Renal pelvis (tissue), 4 donors: Measurements from ENCODE around the gene UBE3C. TPM values are rescaled to one million over a fixed set of nuclear protein-coding genes. Genes with fewer than 3 reads are reported as not detected.

Source experiments
- DNase-seq: peaks from one replicate; pipeline ENCODE4 v3.0.0-alpha.2; 2013
- polyA plus RNA-seq, 3 donors: library from polyadenylated mRNA; unstranded; fragments of 120-200 nt; gene quantifications; one replicate each; pipeline ENCODE4 v1.2.1, GENCODE V29; 2013; ENCODE audit not compliant: insufficient read length in 3 of 3

UBE3C gene
- polyA plus RNA-seq, 3 donors = 38.0 to 47.1 (median 44.3) TPM

- no peak for DNase-seq
Measured at GRCh38 chr7:157284229-157285014, 145.7 kb downstream of the UBE3C start.

GRCh38 chr7:157291404-157292080 is 152.8 kb downstream of the UBE3C start:
- no peak for DNase-seq

GRCh38 chr7:157292258-157292657 is 153.5 kb downstream of the UBE3C start:
- no peak for DNase-seq

- DNase-seq = no peak
Measured at GRCh38 chr7:157292770-157293412, 154.2 kb downstream of the UBE3C start.

- DNase-seq = no peak
Measured at GRCh38 chr7:157293413-157293788, 154.7 kb downstream of the UBE3C start.

- DNase-seq = no peak
Measured at GRCh38 chr7:157294773-157295172, 156.0 kb downstream of the UBE3C start.

- DNase-seq = no peak
Measured at GRCh38 chr7:157295338-157295737, 156.6 kb downstream of the UBE3C start.

GRCh38 chr7:157297185-157297584 is 158.5 kb downstream of the UBE3C start:
- no peak for DNase-seq

- DNase-seq = no peak
Measured at GRCh38 chr7:157299317-157299612, 160.5 kb downstream of the UBE3C start.

- no peak for DNase-seq
Measured at GRCh38 chr7:157299613-157300368, 161.1 kb downstream of the UBE3C start.

GRCh38 chr7:157300369-157300825 is 161.7 kb downstream of the UBE3C start:
- no peak for DNase-seq

GRCh38 chr7:157301610-157302120 is 162.9 kb downstream of the UBE3C start:
- DNase-seq = no peak

- no peak for DNase-seq
Measured at GRCh38 chr7:157306846-157307838, 168.4 kb downstream of the UBE3C start.

- no peak for DNase-seq
Measured at GRCh38 chr7:157309988-157310668, 171.4 kb downstream of the UBE3C start.

GRCh38 chr7:157310676-157311185 is 172.0 kb downstream of the UBE3C start:
- DNase-seq = no peak

GRCh38 chr7:157312941-157313340 is 174.2 kb downstream of the UBE3C start:
- no peak for DNase-seq

- DNase-seq = no peak
Measured at GRCh38 chr7:157313645-157314044, 174.9 kb downstream of the UBE3C start.

- no peak for DNase-seq
Measured at GRCh38 chr7:157318015-157318706, 179.4 kb downstream of the UBE3C start.
